Neural cell (in vitro differentiated cells): ENCODE data around the gene IGFBP4. TPM values are rescaled to one million over a fixed set of nuclear protein-coding genes. Genes with fewer than 3 reads are reported as not detected.
A peak's percentile ranks its signal among the peaks of the same experiment; 100 is the strongest.

ENCODE experiments used
- H2AFZ ChIP-seq: fragments of 200-600, 300-800 bp; sonication (generic), shearing (Covaris generic); 2 replicates; pipeline ENCODE4 v1.6.0; 2014; ENCODE audit warnings: low read depth, mild to moderate bottlenecking, antibody characterized with exemption, low read length, moderate library complexity
- H3F3A ChIP-seq: fragments of 200-600 bp; shearing (Covaris generic); 2 replicates; pipeline ENCODE4 v1.6.1; 2016; ENCODE audit warnings: mild to moderate bottlenecking, moderate library complexity, mixed read lengths, antibody characterized with exemption, low read length; ENCODE audit not compliant: insufficient read depth, poor library complexity, severe bottlenecking
- H3K27ac ChIP-seq: fragments of 200-600, 300-800 bp; sonication (generic), shearing (Covaris generic); 2 replicates; pipeline ENCODE4 v1.5.1; 2014; ENCODE audit warnings: mild to moderate bottlenecking, low read length, moderate library complexity
- H3K27me3 ChIP-seq: fragments of 300-800, 200-600 bp; sonication (generic), shearing (Covaris generic); 2 replicates; pipeline ENCODE4 v1.6.0; 2014; ENCODE audit warnings: mild to moderate bottlenecking, low read depth, low read length, moderate library complexity; ENCODE audit not compliant: insufficient read depth
- H3K36me3 ChIP-seq: fragments of 300-800, 200-600 bp; sonication (generic), shearing (Covaris generic); 2 replicates; pipeline ENCODE4 v1.5.1; 2014; ENCODE audit warnings: mild to moderate bottlenecking, antibody characterized with exemption, low read length, moderate library complexity; ENCODE audit not compliant: insufficient read depth
- H3K4me2 ChIP-seq: fragments of 300-800, 200-600 bp; sonication (generic), shearing (Covaris generic); 2 replicates; pipeline ENCODE4 v1.6.0; 2014; ENCODE audit warnings: mild to moderate bottlenecking, low read length
- H3K4me3 ChIP-seq: fragments of 300-800, 200-600 bp; sonication (generic), shearing (Covaris generic); 2 replicates; pipeline ENCODE4 v1.5.1; 2014; ENCODE audit warnings: mild to moderate bottlenecking, low read length, moderate library complexity
- H3K79me2 ChIP-seq: fragments of 200-600 bp; shearing (Covaris generic); replicated peaks from 2 replicates; pipeline ENCODE4 v1.6.0; 2014; ENCODE audit warnings: mild to moderate bottlenecking, low read length, moderate library complexity; ENCODE audit not compliant: insufficient read depth
- H3K9ac ChIP-seq: fragments of 300-800, 200-600 bp; sonication (generic), shearing (Covaris generic); 2 replicates; pipeline ENCODE4 v1.6.1; 2016; ENCODE audit warnings: mild to moderate bottlenecking, low read length, mixed read lengths
- H3K9me2 ChIP-seq: fragments of 200-600 bp; shearing (Covaris generic); 2 replicates; pipeline ENCODE4 v1.6.1; 2016; ENCODE audit warnings: mild to moderate bottlenecking, low read length, mixed read lengths; ENCODE audit not compliant: insufficient read depth
- H3K9me3 ChIP-seq: fragments of 200-600, 300-800 bp; sonication (generic), shearing (Covaris generic); 2 replicates; pipeline ENCODE4 v1.6.1; 2016; ENCODE audit warnings: mild to moderate bottlenecking, mixed run types, low read length, moderate library complexity, mixed read lengths
- H4K20me1 ChIP-seq: fragments of 200-600 bp; shearing (Covaris generic); 2 replicates; pipeline ENCODE4 v1.6.1; 2016; ENCODE audit warnings: mild to moderate bottlenecking, mixed run types; ENCODE audit not compliant: insufficient read depth
- CTCF ChIP-seq: fragments of 450-650 bp; IDR thresholded peaks from 2 replicates; pipeline ENCODE4 v1.5.1; 2014; ENCODE audit warnings: antibody characterized with exemption, mild to moderate bottlenecking, moderate library complexity; ENCODE audit not compliant: poor library complexity, severe bottlenecking
- EP300 ChIP-seq: fragments of 450-650 bp; conservative IDR thresholded peaks from 2 replicates; pipeline ENCODE4 v1.6.1; 2014; ENCODE audit warnings: antibody characterized with exemption, mild to moderate bottlenecking, moderate library complexity; ENCODE audit not compliant: poor library complexity, severe bottlenecking
- EZH2 ChIP-seq: fragments of 200-600, 300-800 bp; shearing (Covaris generic), sonication (generic); IDR thresholded peaks from 2 replicates; pipeline ENCODE4 v1.6.1; 2014; ENCODE audit warnings: antibody characterized with exemption, low read length, borderline replicate concordance, mild to moderate bottlenecking; ENCODE audit not compliant: insufficient read depth, poor library complexity, severe bottlenecking
- MXI1 ChIP-seq: fragments of 450-650 bp; conservative IDR thresholded peaks from 2 replicates; pipeline ENCODE4 v1.6.1; 2014; ENCODE audit warnings: antibody characterized with exemption, mild to moderate bottlenecking; ENCODE audit not compliant: poor library complexity, severe bottlenecking
- POLR2AphosphoS5 ChIP-seq: IDR thresholded peaks from 2 replicates; pipeline ENCODE4 v1.6.1; 2012
- RAD21 ChIP-seq: fragments of 450-650 bp; conservative IDR thresholded peaks from 2 replicates; pipeline ENCODE4 v1.6.1; 2014; ENCODE audit warnings: antibody characterized with exemption, mild to moderate bottlenecking, moderate library complexity
- SMC3 ChIP-seq: fragments of 450-650 bp; conservative IDR thresholded peaks from 2 replicates; pipeline ENCODE4 v1.6.1; 2014; ENCODE audit warnings: antibody characterized with exemption, mild to moderate bottlenecking, moderate library complexity; ENCODE audit not compliant: poor library complexity
- TAF1 ChIP-seq: IDR thresholded peaks from 2 replicates; pipeline ENCODE4 v1.6.1; 2012; ENCODE audit warnings: low read depth
- polyA plus RNA-seq: library from polyadenylated mRNA; depleted of rRNA; stranded (reverse); fragments of >200 nt; gene quantifications from 2 replicates; pipeline ENCODE4 v1.2.3, GENCODE V29; 2014
- TF ChIP-seq, protein P1 (sequence below): IDR thresholded peaks from 2 replicates; pipeline ENCODE4 v1.6.1; 2012; ENCODE audit warnings: borderline replicate concordance

IGFBP4 gene
- polyA plus RNA-seq, 1 donor from 2014 or later: 1.3 TPM

GRCh38 chr17:40418428-40418706 is 24.9 kb upstream of the IGFBP4 start:
- H3K9me2 ChIP-seq: no peaks in the 10 kb centered on the region
- H2AFZ ChIP-seq: no peak overlapping the region
- H3K27me3 ChIP-seq: no peaks in the 10 kb centered on the region
- H3K36me3 ChIP-seq: no peaks in the 10 kb centered on the region
- no peaks in the 10 kb centered on the region for H4K20me1 ChIP-seq
- H3K4me3 ChIP-seq: peak overlapping the region; percentile 79
- peak overlapping the region; percentile 49 for H3K9ac ChIP-seq
- H3K27ac ChIP-seq: peak overlapping the region; percentile 15
- peak overlapping the region; percentile 77 for H3K4me2 ChIP-seq
- H3K79me2 ChIP-seq: peaks cover 22% of the 10 kb centered on the region
- TF ChIP-seq POLR2AphosphoS5 (no peak), RAD21 (no peak), EZH2 (no peak), TAF1 (no peak), CTCF (no peak), MXI1 (no peak), EP300 (no peak), SMC3 (no peak)
- TF ChIP-seq, protein P1, sequence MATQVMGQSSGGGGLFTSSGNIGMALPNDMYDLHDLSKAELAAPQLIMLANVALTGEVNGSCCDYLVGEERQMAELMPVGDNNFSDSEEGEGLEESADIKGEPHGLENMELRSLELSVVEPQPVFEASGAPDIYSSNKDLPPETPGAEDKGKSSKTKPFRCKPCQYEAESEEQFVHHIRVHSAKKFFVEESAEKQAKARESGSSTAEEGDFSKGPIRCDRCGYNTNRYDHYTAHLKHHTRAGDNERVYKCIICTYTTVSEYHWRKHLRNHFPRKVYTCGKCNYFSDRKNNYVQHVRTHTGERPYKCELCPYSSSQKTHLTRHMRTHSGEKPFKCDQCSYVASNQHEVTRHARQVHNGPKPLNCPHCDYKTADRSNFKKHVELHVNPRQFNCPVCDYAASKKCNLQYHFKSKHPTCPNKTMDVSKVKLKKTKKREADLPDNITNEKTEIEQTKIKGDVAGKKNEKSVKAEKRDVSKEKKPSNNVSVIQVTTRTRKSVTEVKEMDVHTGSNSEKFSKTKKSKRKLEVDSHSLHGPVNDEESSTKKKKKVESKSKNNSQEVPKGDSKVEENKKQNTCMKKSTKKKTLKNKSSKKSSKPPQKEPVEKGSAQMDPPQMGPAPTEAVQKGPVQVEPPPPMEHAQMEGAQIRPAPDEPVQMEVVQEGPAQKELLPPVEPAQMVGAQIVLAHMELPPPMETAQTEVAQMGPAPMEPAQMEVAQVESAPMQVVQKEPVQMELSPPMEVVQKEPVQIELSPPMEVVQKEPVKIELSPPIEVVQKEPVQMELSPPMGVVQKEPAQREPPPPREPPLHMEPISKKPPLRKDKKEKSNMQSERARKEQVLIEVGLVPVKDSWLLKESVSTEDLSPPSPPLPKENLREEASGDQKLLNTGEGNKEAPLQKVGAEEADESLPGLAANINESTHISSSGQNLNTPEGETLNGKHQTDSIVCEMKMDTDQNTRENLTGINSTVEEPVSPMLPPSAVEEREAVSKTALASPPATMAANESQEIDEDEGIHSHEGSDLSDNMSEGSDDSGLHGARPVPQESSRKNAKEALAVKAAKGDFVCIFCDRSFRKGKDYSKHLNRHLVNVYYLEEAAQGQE: no peak
- no peaks in the 10 kb centered on the region for H3K9me3 ChIP-seq
- H3F3A ChIP-seq: no peaks in the 10 kb centered on the region

GRCh38 chr17:40419559-40420331 is 23.5 kb upstream of the IGFBP4 start:
- Histone ChIP-seq H3K4me3 (no peak overlapping the region), H3K27me3 (no peaks in the 10 kb centered on the region), H3K36me3 (no peaks in the 10 kb centered on the region), H3K79me2 (peaks cover 22% of the 10 kb centered on the region), H3K9ac (no peak overlapping the region), H3K9me3 (no peaks in the 10 kb centered on the region), H3K4me2 (no peak overlapping the region), H4K20me1 (no peaks in the 10 kb centered on the region), H3K9me2 (no peaks in the 10 kb centered on the region), H3K27ac (no peak overlapping the region), H3F3A (no peaks in the 10 kb centered on the region), H2AFZ (no peak overlapping the region)
- TF ChIP-seq, protein P1: no peak
- no peak for TF ChIP-seq EP300
- no peak for TF ChIP-seq RAD21
- TF ChIP-seq SMC3: no peak
